HUES6 (cell line): ENCODE results near the gene RUNX1.

Experiments
- H3K27ac ChIP-seq: 2 replicates; pipeline ENCODE4 v1.7.0; 2013; ENCODE audit warnings: low read depth, mild to moderate bottlenecking, low read length, inconsistent platforms
- H3K27me3 ChIP-seq: 2 replicates; pipeline ENCODE4 v1.6.1; 2013; ENCODE audit warnings: low read length; ENCODE audit not compliant: control insufficient read depth, insufficient read depth
- H3K36me3 ChIP-seq: 2 replicates; pipeline ENCODE4 v1.6.1; 2013; ENCODE audit warnings: low read length; ENCODE audit not compliant: control insufficient read depth, insufficient read depth
- H3K4me1 ChIP-seq: 2 replicates; pipeline ENCODE4 v1.6.1; 2013; ENCODE audit warnings: low read length; ENCODE audit not compliant: control insufficient read depth, insufficient read depth
- H3K4me3 ChIP-seq: 2 replicates; pipeline ENCODE4 v1.5.1; 2013; ENCODE audit warnings: low read depth, low read length
- H3K9ac ChIP-seq: one replicate; pipeline ENCODE4 v1.6.1; 2013; ENCODE audit warnings: mild to moderate bottlenecking, low read length
- H3K9me3 ChIP-seq: 2 replicates; pipeline ENCODE4 v1.6.1; 2013; ENCODE audit warnings: low read depth, low read length; ENCODE audit not compliant: control insufficient read depth, insufficient read depth

The RUNX1 gene

GRCh38 chr21:34979383-34979782 lies 69.7 kb downstream of the RUNX1 start:
- no peak overlapping the region for H3K27ac ChIP-seq
- H3K4me3 ChIP-seq, result no peak overlapping the region
- no peaks in the 10 kb centered on the region for H3K27me3 ChIP-seq
- H3K36me3 ChIP-seq, result no peaks in the 10 kb centered on the region
- H3K9ac ChIP-seq, result no peak overlapping the region
- H3K4me1 ChIP-seq, result peaks cover 4% of the 10 kb centered on the region
- no peaks in the 10 kb centered on the region for H3K9me3 ChIP-seq

- no peak overlapping the region for H3K4me3 ChIP-seq
- H3K4me1 ChIP-seq, result no peaks in the 10 kb centered on the region
- H3K27me3 ChIP-seq, result no peaks in the 10 kb centered on the region
- H3K36me3 ChIP-seq, result no peaks in the 10 kb centered on the region
- no peaks in the 10 kb centered on the region for H3K9me3 ChIP-seq
- H3K9ac ChIP-seq, result no peak overlapping the region
- H3K27ac ChIP-seq, result no peak overlapping the region
Observed at GRCh38 chr21:34977333-34977732, 71.8 kb downstream of the RUNX1 start.

- H3K4me3 ChIP-seq, result no peak overlapping the region
- no peaks in the 10 kb centered on the region for H3K4me1 ChIP-seq
- no peaks in the 10 kb centered on the region for H3K27me3 ChIP-seq
- no peaks in the 10 kb centered on the region for H3K36me3 ChIP-seq
- H3K9me3 ChIP-seq, result no peaks in the 10 kb centered on the region
- no peak overlapping the region for H3K9ac ChIP-seq
- H3K27ac ChIP-seq, result no peak overlapping the region
Observed at GRCh38 chr21:34974162-34974981, 74.7 kb downstream of the RUNX1 start.

- Histone ChIP-seq H3K4me1 (no peaks in the 10 kb centered on the region), H3K9ac (no peak overlapping the region), H3K27ac (no peak overlapping the region), H3K9me3 (no peaks in the 10 kb centered on the region), H3K36me3 (no peaks in the 10 kb centered on the region), H3K27me3 (no peaks in the 10 kb centered on the region), H3K4me3 (no peak overlapping the region)
Observed at GRCh38 chr21:34973685-34974084, 75.4 kb downstream of the RUNX1 start.

- Histone ChIP-seq H3K4me3 (no peak overlapping the region), H3K4me1 (no peaks in the 10 kb centered on the region), H3K36me3 (no peaks in the 10 kb centered on the region), H3K27ac (no peak overlapping the region), H3K9ac (no peak overlapping the region), H3K9me3 (no peaks in the 10 kb centered on the region), H3K27me3 (no peaks in the 10 kb centered on the region)
Observed at GRCh38 chr21:34971656-34972055, 77.4 kb downstream of the RUNX1 start.

GRCh38 chr21:34970566-34970965 lies 78.5 kb downstream of the RUNX1 start:
- Histone ChIP-seq H3K9me3 (no peaks in the 10 kb centered on the region), H3K36me3 (no peaks in the 10 kb centered on the region), H3K4me1 (no peaks in the 10 kb centered on the region), H3K9ac (no peak overlapping the region), H3K27me3 (no peaks in the 10 kb centered on the region), H3K27ac (no peak overlapping the region), H3K4me3 (no peak overlapping the region)

- Histone ChIP-seq H3K9ac (no peak overlapping the region), H3K36me3 (no peaks in the 10 kb centered on the region), H3K9me3 (no peaks in the 10 kb centered on the region), H3K27ac (no peak overlapping the region), H3K4me1 (no peaks in the 10 kb centered on the region), H3K4me3 (no peak overlapping the region), H3K27me3 (no peaks in the 10 kb centered on the region)
Observed at GRCh38 chr21:34970167-34970500, 79.0 kb downstream of the RUNX1 start.

GRCh38 chr21:34969423-34970166 lies 79.5 kb downstream of the RUNX1 start:
- H3K4me3 ChIP-seq, result no peak overlapping the region
- no peak overlapping the region for H3K27ac ChIP-seq
- no peaks in the 10 kb centered on the region for H3K36me3 ChIP-seq
- H3K9ac ChIP-seq, result no peak overlapping the region
- no peaks in the 10 kb centered on the region for H3K27me3 ChIP-seq
- no peaks in the 10 kb centered on the region for H3K9me3 ChIP-seq
- H3K4me1 ChIP-seq, result no peaks in the 10 kb centered on the region

- H3K4me1 ChIP-seq, result no peaks in the 10 kb centered on the region
- H3K4me3 ChIP-seq, result no peak overlapping the region
- H3K9ac ChIP-seq, result no peak overlapping the region
- no peak overlapping the region for H3K27ac ChIP-seq
- no peaks in the 10 kb centered on the region for H3K27me3 ChIP-seq
- no peaks in the 10 kb centered on the region for H3K36me3 ChIP-seq
- no peaks in the 10 kb centered on the region for H3K9me3 ChIP-seq
Observed at GRCh38 chr21:34968414-34969333, 80.4 kb downstream of the RUNX1 start.

- Histone ChIP-seq H3K27me3 (no peaks in the 10 kb centered on the region), H3K27ac (no peak overlapping the region), H3K9ac (no peak overlapping the region), H3K36me3 (no peaks in the 10 kb centered on the region), H3K9me3 (no peaks in the 10 kb centered on the region), H3K4me1 (no peaks in the 10 kb centered on the region), H3K4me3 (no peak overlapping the region)
Observed at GRCh38 chr21:34967509-34968289, 81.4 kb downstream of the RUNX1 start.
